Mesenchymal stem cell (in vitro differentiated cells and primary cell): ENCODE results near the gene SF3A2.

Source experiments
- DNase-seq: peaks from one replicate; pipeline ENCODE4 v3.0.0-alpha.2; 2013
- H2AFZ ChIP-seq: one replicate; pipeline ENCODE4 v1.6.1; 2013; ENCODE audit warnings: low read depth, mild to moderate bottlenecking, control low read depth, inconsistent platforms, low read length, moderate library complexity
- H2AK5ac ChIP-seq: 2 replicates; pipeline ENCODE4 v1.6.1; 2013; ENCODE audit warnings: low read length, moderate library complexity, mild to moderate bottlenecking, inconsistent platforms; ENCODE audit not compliant: severe bottlenecking
- H2BK120ac ChIP-seq: one replicate; pipeline ENCODE4 v1.6.1; 2013; ENCODE audit warnings: low read depth, mild to moderate bottlenecking, inconsistent platforms, low read length, moderate library complexity
- H2BK12ac ChIP-seq, 2 experiments: one replicate each; pipeline ENCODE4 v1.6.1; 2013; ENCODE audit warnings: inconsistent platforms in 2 of 2, low read length in 2 of 2, mild to moderate bottlenecking in 2 of 2, moderate library complexity in 2 of 2, control low read depth in 1 of 2
- H2BK15ac ChIP-seq: one replicate; pipeline ENCODE4 v1.6.1; 2013; ENCODE audit warnings: mild to moderate bottlenecking, low read depth, inconsistent platforms; ENCODE audit not compliant: poor library complexity, severe bottlenecking
- H2BK5ac ChIP-seq: 2 replicates; pipeline ENCODE4 v1.6.1; 2013; ENCODE audit warnings: low read depth, mild to moderate bottlenecking, low read length, control low read depth, inconsistent platforms; ENCODE audit not compliant: poor library complexity, severe bottlenecking
- H3K14ac ChIP-seq, 2 experiments: one replicate each; pipeline ENCODE4 v1.6.1; 2013; ENCODE audit warnings: inconsistent platforms in 2 of 2, low read length in 2 of 2, control low read depth in 1 of 2, mild to moderate bottlenecking in 1 of 2, moderate library complexity in 1 of 2
- H3K18ac ChIP-seq, 2 experiments: one replicate each; pipeline ENCODE4 v1.6.1; 2013; ENCODE audit warnings: inconsistent platforms in 2 of 2, low read length in 2 of 2, control low read depth in 1 of 2, low read depth in 1 of 2, mild to moderate bottlenecking in 1 of 2
- H3K23ac ChIP-seq, 2 experiments: one replicate each; pipeline ENCODE4 v1.6.1; 2013; ENCODE audit warnings: inconsistent platforms in 2 of 2, low read length in 2 of 2, mild to moderate bottlenecking in 2 of 2, moderate library complexity in 2 of 2, control low read depth in 1 of 2
- H3K27ac ChIP-seq: 2 replicates; pipeline ENCODE4 v1.5.1; 2013; ENCODE audit warnings: mild to moderate bottlenecking, moderate library complexity, low read length, control low read depth, inconsistent platforms; ENCODE audit not compliant: poor library complexity, severe bottlenecking
- H3K27me3 ChIP-seq, 2 experiments: 2 replicates each; pipeline versions ENCODE4 v1.6.1 to v1.7.0; 2013; ENCODE audit warnings: low read length in 2 of 2, mild to moderate bottlenecking in 2 of 2, moderate library complexity in 2 of 2, control low read depth in 1 of 2, inconsistent platforms in 1 of 2; ENCODE audit not compliant: control insufficient read depth in 1 of 2, insufficient read depth in 1 of 2
- H3K36me3 ChIP-seq, 2 experiments: 2 replicates each; pipeline versions ENCODE4 v1.6.1 to v1.7.0; 2013; ENCODE audit warnings: low read length in 2 of 2, control low read depth in 1 of 2, inconsistent platforms in 1 of 2, low read depth in 1 of 2, mild to moderate bottlenecking in 1 of 2; ENCODE audit not compliant: insufficient read depth in 2 of 2, control insufficient read depth in 1 of 2
- H3K4ac ChIP-seq, 2 experiments: one replicate each; pipeline ENCODE4 v1.6.1; 2013; ENCODE audit warnings: inconsistent platforms in 2 of 2, low read length in 2 of 2, mild to moderate bottlenecking in 2 of 2, moderate library complexity in 2 of 2, control low read depth in 1 of 2, low read depth in 1 of 2
- H3K4me1 ChIP-seq: 2 replicates; pipeline ENCODE4 v1.6.1; 2013; ENCODE audit warnings: low read depth, low read length, control low read depth; ENCODE audit not compliant: control insufficient read depth, insufficient read depth
- H3K4me2 ChIP-seq: 2 replicates; pipeline ENCODE4 v1.6.1; 2013; ENCODE audit warnings: low read length, mild to moderate bottlenecking, inconsistent platforms; ENCODE audit not compliant: poor library complexity, severe bottlenecking
- H3K4me3 ChIP-seq, 2 experiments: 2 replicates each; pipeline versions ENCODE4 v1.5.1 to v1.7.0; 2013; ENCODE audit warnings: low read length in 2 of 2, mild to moderate bottlenecking in 2 of 2, control low read depth in 1 of 2, low read depth in 1 of 2; ENCODE audit not compliant: insufficient read depth in 1 of 2
- H3K79me1 ChIP-seq: replicated peaks from 2 replicates; pipeline ENCODE4 v1.6.1; 2013; ENCODE audit warnings: mild to moderate bottlenecking, control low read depth, low read length, inconsistent platforms; ENCODE audit not compliant: poor library complexity, severe bottlenecking
- H3K9ac ChIP-seq: 2 replicates; pipeline ENCODE4 v1.7.0; 2013; ENCODE audit warnings: mild to moderate bottlenecking, low read length, moderate library complexity
- H3K9me3 ChIP-seq: 2 replicates; pipeline ENCODE4 v1.7.0; 2013; ENCODE audit warnings: mild to moderate bottlenecking, low read length; ENCODE audit not compliant: control insufficient read depth
- H4K8ac ChIP-seq: one replicate; pipeline ENCODE4 v1.6.1; 2013; ENCODE audit warnings: inconsistent platforms, mild to moderate bottlenecking, low read length, moderate library complexity
- H4K91ac ChIP-seq: one replicate; pipeline ENCODE4 v1.6.1; 2013; ENCODE audit warnings: mild to moderate bottlenecking, low read length, inconsistent platforms
- whole genome bisulfite sequencing: methylation state at CpG from one replicate; pipeline ENCODE4 v1.1.7; 2013; ENCODE audit warnings: mixed read lengths; 5-methylcytosine and 5-hydroxymethylcytosine counted together

SF3A2 gene

GRCh38 chr19:2290441-2291184 lies 54.0 kb downstream of the SF3A2 start:
- no peak overlapping the region for H3K4ac ChIP-seq
- peaks cover 65 to 81% of the 10 kb centered on the region in 2 experiments for H3K27me3 ChIP-seq
- H3K36me3 ChIP-seq, result no peaks in the 10 kb centered on the region
- no peak overlapping the region for H3K4me2 ChIP-seq
- H3K9me3 ChIP-seq, result no peaks in the 10 kb centered on the region
- H3K23ac ChIP-seq, result peak overlapping the region; percentile 23 to 65
- peaks cover 22% of the 10 kb centered on the region for H3K4me1 ChIP-seq
- DNase-seq, result no peak
- H3K14ac ChIP-seq, result no peak overlapping the region
- no peak overlapping the region for H2BK5ac ChIP-seq
- no peak overlapping the region for H3K9ac ChIP-seq
- WGBS, result 13% methylated on average over 68 of the region's 82 CpGs
- no peak overlapping the region for H4K91ac ChIP-seq
- no peak overlapping the region for H2BK120ac ChIP-seq
- no peak overlapping the region for H3K27ac ChIP-seq
- H2BK15ac ChIP-seq, result no peak overlapping the region
- H2BK12ac ChIP-seq, result no peak overlapping the region
- no peak overlapping the region for H2AFZ ChIP-seq
- no peak overlapping the region for H3K18ac ChIP-seq
- H3K79me1 ChIP-seq, result no peaks in the 10 kb centered on the region
- H2AK5ac ChIP-seq, result no peak overlapping the region
- H3K4me3 ChIP-seq, result peak overlapping the region; percentile 41 to 55
- H4K8ac ChIP-seq, result no peak overlapping the region

- DNase-seq, result no peak
- H3K23ac ChIP-seq, result peak overlapping the region in 1 of 2 experiments; percentile 48
- H3K27me3 ChIP-seq, result peaks cover 64 to 82% of the 10 kb centered on the region in 2 experiments
- no peaks in the 10 kb centered on the region for H3K36me3 ChIP-seq
- no peak overlapping the region for H3K4ac ChIP-seq
- no peaks in the 10 kb centered on the region for H3K9me3 ChIP-seq
- H3K79me1 ChIP-seq, result no peaks in the 10 kb centered on the region
- peak overlapping the region in 1 of 2 experiments; percentile 40 for H3K4me3 ChIP-seq
- H2BK15ac ChIP-seq, result no peak overlapping the region
- no peak overlapping the region for H2BK12ac ChIP-seq
- peak overlapping the region; percentile 8 for H4K91ac ChIP-seq
- 3% methylated on average over 66 of the region's 67 CpGs for whole genome bisulfite sequencing
- H3K9ac ChIP-seq, result no peak overlapping the region
- peak overlapping the region; percentile 31 for H4K8ac ChIP-seq
- no peak overlapping the region for H3K27ac ChIP-seq
- H3K18ac ChIP-seq, result no peak overlapping the region
- H2AK5ac ChIP-seq, result no peak overlapping the region
- H2BK120ac ChIP-seq, result no peak overlapping the region
- no peak overlapping the region for H2AFZ ChIP-seq
- peak overlapping the region in 1 of 2 experiments; percentile 58 for H3K14ac ChIP-seq
- H3K4me1 ChIP-seq, result peaks cover 22% of the 10 kb centered on the region
- H2BK5ac ChIP-seq, result no peak overlapping the region
- peak overlapping the region; percentile 76 for H3K4me2 ChIP-seq
These were observed 54.6 kb downstream of the SF3A2 start for GRCh38 chr19:2291185-2291751.

GRCh38 chr19:2294687-2295335 lies 58.2 kb downstream of the SF3A2 start:
- no peak overlapping the region for H4K91ac ChIP-seq
- no peak overlapping the region for H4K8ac ChIP-seq
- H3K4me2 ChIP-seq, result no peak overlapping the region
- H3K27ac ChIP-seq, result no peak overlapping the region
- H3K18ac ChIP-seq, result no peak overlapping the region
- H3K27me3 ChIP-seq, result peaks cover 37 to 49% of the 10 kb centered on the region in 2 experiments
- H2BK15ac ChIP-seq, result peak overlapping the region; percentile 23
- H3K9me3 ChIP-seq, result no peaks in the 10 kb centered on the region
- H2AFZ ChIP-seq, result no peak overlapping the region
- 59% methylated on average over 24 of the region's 26 CpGs for whole genome bisulfite sequencing
- peak overlapping the region in 1 of 2 experiments; percentile 19 for H3K4me3 ChIP-seq
- no peak overlapping the region for H2AK5ac ChIP-seq
- no peak for DNase-seq
- H2BK120ac ChIP-seq, result no peak overlapping the region
- H2BK12ac ChIP-seq, result peak overlapping the region in 1 of 2 experiments; percentile 24
- no peak overlapping the region for H3K4ac ChIP-seq
- no peaks in the 10 kb centered on the region for H3K36me3 ChIP-seq
- H3K9ac ChIP-seq, result peak overlapping the region; percentile 60
- H3K23ac ChIP-seq, result no peak overlapping the region
- peak overlapping the region in 1 of 2 experiments; percentile 39 for H3K14ac ChIP-seq
- H3K79me1 ChIP-seq, result no peaks in the 10 kb centered on the region
- H2BK5ac ChIP-seq, result no peak overlapping the region
- peaks cover 24% of the 10 kb centered on the region for H3K4me1 ChIP-seq

GRCh38 chr19:2296141-2296540 lies 59.5 kb downstream of the SF3A2 start:
- H2AK5ac ChIP-seq, result no peak overlapping the region
- no peak overlapping the region for H2BK15ac ChIP-seq
- no peak overlapping the region for H4K91ac ChIP-seq
- no peak for DNase-seq
- no peak overlapping the region for H3K18ac ChIP-seq
- H2BK5ac ChIP-seq, result no peak overlapping the region
- H3K4ac ChIP-seq, result no peak overlapping the region
- no peaks in the 10 kb centered on the region for H3K79me1 ChIP-seq
- peaks cover 11% of the 10 kb centered on the region for H3K4me1 ChIP-seq
- H4K8ac ChIP-seq, result no peak overlapping the region
- H2AFZ ChIP-seq, result no peak overlapping the region
- no peaks in the 10 kb centered on the region for H3K9me3 ChIP-seq
- H3K23ac ChIP-seq, result no peak overlapping the region
- H2BK12ac ChIP-seq, result no peak overlapping the region
- peaks cover 30 to 50% of the 10 kb centered on the region in 2 experiments for H3K27me3 ChIP-seq
- H3K4me3 ChIP-seq, result no peak overlapping the region
- H2BK120ac ChIP-seq, result no peak overlapping the region
- H3K4me2 ChIP-seq, result no peak overlapping the region
- H3K14ac ChIP-seq, result no peak overlapping the region
- H3K27ac ChIP-seq, result no peak overlapping the region
- 91% methylated on average over 16 of the region's 16 CpGs for WGBS
- no peak overlapping the region for H3K9ac ChIP-seq
- no peaks in the 10 kb centered on the region for H3K36me3 ChIP-seq
